Fibroblast of pulmonary artery (primary cell): ENCODE results near the gene HCFC2.

ENCODE experiments used
- DNase-seq: peaks from one replicate; pipeline ENCODE4 v3.0.0-alpha.2; 2010; ENCODE audit warnings: low read depth
- H3K4me3 ChIP-seq: replicated peaks from 2 replicates; pipeline ENCODE4 v1.5.1; 2011; ENCODE audit warnings: low read depth, mild to moderate bottlenecking, control low read depth, low read length, moderate library complexity
- TF ChIP-seq, protein P1 (sequence below): IDR thresholded peaks from 2 replicates; pipeline ENCODE4 v1.5.1; 2011; ENCODE audit warnings: mild to moderate bottlenecking, control low read depth, low read length, inconsistent platforms; ENCODE audit errors: missing control alignments

The HCFC2 gene

DNA sequence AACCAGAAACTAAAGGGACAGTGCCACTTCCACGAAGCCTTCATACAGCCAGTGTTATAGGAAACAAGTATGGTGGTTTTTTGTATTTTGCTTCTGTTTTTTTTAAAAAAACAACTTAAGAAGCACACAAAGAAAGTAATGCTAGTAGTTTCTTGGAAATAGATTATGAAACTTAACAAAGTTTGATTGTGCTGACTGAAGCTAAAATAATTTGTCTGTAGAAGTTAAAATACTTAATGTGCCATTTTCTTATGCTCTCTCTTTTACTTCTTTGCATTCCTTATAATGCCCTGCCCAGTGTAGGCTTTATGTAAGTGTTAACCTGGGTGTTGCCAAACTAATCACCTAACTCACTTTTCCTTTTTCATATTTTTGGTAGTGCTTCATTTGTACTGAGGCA is 16.4 kb downstream of the HCFC2 start:
- no peak for DNase-seq
- H3K4me3 ChIP-seq = no peak overlapping the region
- TF ChIP-seq, protein P1, sequence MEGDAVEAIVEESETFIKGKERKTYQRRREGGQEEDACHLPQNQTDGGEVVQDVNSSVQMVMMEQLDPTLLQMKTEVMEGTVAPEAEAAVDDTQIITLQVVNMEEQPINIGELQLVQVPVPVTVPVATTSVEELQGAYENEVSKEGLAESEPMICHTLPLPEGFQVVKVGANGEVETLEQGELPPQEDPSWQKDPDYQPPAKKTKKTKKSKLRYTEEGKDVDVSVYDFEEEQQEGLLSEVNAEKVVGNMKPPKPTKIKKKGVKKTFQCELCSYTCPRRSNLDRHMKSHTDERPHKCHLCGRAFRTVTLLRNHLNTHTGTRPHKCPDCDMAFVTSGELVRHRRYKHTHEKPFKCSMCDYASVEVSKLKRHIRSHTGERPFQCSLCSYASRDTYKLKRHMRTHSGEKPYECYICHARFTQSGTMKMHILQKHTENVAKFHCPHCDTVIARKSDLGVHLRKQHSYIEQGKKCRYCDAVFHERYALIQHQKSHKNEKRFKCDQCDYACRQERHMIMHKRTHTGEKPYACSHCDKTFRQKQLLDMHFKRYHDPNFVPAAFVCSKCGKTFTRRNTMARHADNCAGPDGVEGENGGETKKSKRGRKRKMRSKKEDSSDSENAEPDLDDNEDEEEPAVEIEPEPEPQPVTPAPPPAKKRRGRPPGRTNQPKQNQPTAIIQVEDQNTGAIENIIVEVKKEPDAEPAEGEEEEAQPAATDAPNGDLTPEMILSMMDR = no peak

DNA sequence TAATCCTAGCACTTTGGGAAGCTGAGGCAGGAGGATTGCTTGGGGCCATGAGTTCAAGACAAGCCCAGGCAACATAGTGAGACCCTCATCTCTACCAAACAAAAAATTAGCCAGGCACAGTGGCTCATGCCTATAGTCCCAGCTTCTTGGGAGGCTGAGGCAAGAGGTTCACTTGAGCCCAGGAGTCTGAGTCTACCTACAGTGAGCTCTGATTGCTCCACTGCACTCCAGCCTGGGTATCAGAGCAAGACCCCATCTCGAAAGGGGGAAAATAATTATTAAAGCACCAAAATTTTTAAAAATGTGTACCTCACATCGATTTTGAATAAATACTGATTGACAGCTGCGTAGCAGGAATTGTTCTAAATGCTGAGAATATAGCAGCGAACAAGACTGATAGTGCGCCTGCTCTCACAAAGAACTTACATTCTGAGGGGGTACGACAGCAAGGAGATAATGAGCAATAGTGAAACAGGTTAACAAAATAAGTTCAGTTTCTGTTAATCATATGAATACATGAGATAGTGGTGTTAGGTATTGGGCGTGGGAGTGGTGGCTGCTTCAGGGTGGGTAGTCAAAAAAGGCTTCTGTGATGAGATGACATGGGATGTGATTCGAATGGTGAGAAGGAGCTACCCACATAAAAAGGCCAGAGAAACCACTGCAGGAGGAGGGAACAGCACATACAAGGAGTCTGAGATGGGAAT is 19.6 kb downstream of the HCFC2 start:
- TF ChIP-seq, protein P1 = no peak
- H3K4me3 ChIP-seq = no peak overlapping the region
- no peak for DNase-seq

DNA sequence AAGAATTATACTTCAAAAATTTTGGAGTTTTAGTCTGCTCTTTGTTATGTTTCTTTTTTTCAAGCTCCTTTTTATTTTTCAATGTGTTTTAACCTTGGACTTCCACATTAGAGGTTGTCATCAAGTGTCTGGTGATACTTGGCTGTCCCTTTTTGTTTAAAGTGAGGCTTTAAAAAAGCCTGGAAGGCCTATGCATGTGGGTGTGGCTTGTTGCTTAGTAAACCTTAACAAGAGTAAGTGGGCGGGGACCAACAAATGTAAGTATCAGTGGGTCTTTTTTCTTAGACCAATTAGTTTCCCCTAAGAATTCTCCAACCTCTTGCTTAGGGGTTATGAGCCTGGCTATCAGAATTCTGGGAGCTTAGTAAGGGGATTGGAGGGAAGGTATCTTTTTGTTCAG is 26.4 kb downstream of the HCFC2 start:
- DNase-seq = no peak
- no peak overlapping the region for H3K4me3 ChIP-seq
- TF ChIP-seq, protein P1 = no peak

DNA sequence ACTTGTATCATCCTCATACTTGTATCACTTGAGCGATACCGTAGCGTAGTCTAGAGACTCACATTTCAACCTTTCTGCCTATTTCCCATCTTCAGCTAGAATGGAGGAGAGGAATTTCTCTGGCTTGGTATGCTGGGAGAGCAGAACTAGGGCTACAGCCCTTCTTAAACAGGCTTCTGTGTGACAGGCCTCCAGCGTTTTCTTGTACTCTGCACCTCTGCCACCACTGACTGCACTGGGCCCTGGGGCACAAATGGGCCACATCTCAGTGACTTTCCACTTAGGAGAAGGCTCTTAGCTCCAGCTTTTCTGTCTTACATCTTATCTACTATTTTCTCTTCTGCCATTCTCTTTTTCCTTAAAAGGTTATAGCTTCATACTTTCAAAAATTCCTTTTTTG is 26.8 kb downstream of the HCFC2 start:
- DNase-seq = no peak
- TF ChIP-seq, protein P1 = no peak
- no peak overlapping the region for H3K4me3 ChIP-seq

DNA sequence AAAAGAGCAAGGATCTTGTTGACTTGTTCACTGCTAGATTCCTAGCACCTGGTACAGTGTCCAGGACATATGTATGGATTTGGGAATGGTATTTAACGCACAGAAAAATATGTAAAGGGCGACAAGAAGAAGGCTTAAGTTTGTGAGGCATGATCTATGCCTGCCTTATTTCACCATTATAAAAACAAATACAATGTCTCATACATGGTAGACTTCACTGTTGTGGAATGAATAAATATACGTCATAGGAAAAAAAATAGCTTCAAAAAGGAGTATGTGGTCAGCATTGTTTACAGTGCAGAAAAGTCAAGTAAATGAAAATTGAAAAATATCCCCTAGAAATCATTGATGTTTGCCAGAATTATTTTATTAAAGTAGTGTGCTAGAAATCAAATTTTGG is 30.0 kb downstream of the HCFC2 start:
- no peak for DNase-seq
- TF ChIP-seq, protein P1 = no peak
- H3K4me3 ChIP-seq = no peak overlapping the region

DNA sequence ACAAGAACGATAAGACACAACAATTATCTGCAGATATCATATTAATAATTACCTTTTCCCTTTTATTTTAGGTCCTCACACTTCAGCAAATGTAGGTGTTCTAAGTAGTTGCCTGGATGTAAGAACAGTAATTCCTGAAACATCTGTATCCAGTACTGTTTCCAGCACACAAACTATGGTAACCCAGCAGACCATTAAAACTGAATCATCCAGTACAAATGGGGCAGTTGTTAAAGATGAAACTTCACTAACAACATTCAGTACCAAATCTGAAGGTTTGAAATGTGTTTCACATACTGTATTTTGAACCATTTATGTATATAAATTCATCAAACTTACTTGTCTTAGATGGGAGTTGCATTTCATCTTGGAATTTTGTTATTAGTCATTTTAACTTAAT is 31.0 kb downstream of the HCFC2 start:
- TF ChIP-seq, protein P1 = no peak
- no peak for DNase-seq
- H3K4me3 ChIP-seq = no peak overlapping the region

DNA sequence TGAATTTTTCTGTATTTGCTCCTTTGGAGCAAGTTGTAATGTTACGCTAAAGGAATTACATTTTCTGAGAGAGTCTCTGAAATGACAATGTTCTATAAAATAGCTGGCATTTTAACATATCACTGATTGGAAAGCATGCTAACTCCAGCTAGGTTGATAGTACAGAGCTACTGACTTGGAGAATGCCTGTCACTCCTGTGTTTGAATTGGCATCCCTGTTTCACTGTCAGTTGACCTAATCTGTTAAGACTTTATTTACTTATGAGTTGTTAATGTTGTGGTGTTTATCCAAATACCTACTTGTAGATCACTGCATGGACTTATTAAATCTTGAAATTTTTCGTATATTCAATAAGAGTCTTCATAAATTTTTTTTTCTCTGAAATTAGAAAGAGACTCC is 33.6 kb downstream of the HCFC2 start:
- DNase-seq = no peak
- TF ChIP-seq, protein P1 = no peak
- H3K4me3 ChIP-seq = no peak overlapping the region
